Small intestine (tissue), 7 donors: ENCODE data around the gene CIB2. TPM values are rescaled to one million over a fixed set of nuclear protein-coding genes. Genes with fewer than 3 reads are reported as not detected.

Experiments used
- DNase-seq, 2 donors: peaks; one replicate each; pipeline versions ENCODE4 v3.0.0 to v3.0.0-alpha.2; 2013
- FAIRE-seq: peaks from 2 replicates; lab custom pipeline; 2012; peaks lifted over from hg19 to GRCh38; lab: Jason Lieb, UNC
- H3K27ac ChIP-seq, 3 donors: one replicate each; pipeline ENCODE4 v1.5.1; 2013; ENCODE audit warnings: low read length in 2 of 3, mild to moderate bottlenecking in 2 of 3, control low read depth in 1 of 3, inconsistent platforms in 1 of 3, low read depth in 1 of 3, moderate library complexity in 1 of 3
- H3K27me3 ChIP-seq, 3 donors: one replicate each; pipeline ENCODE4 v1.6.1; 2013; ENCODE audit warnings: low read length in 3 of 3, inconsistent platforms in 1 of 3; ENCODE audit not compliant: control insufficient read depth in 3 of 3, insufficient read depth in 3 of 3
- H3K36me3 ChIP-seq, 3 donors: one replicate each; pipeline ENCODE4 v1.6.1; 2013; ENCODE audit warnings: low read length in 3 of 3, inconsistent platforms in 1 of 3, low read depth in 1 of 3, mild to moderate bottlenecking in 1 of 3, moderate library complexity in 1 of 3; ENCODE audit not compliant: control insufficient read depth in 3 of 3, insufficient read depth in 2 of 3
- H3K4me1 ChIP-seq, 3 donors: one replicate each; pipeline ENCODE4 v1.6.1; 2013; ENCODE audit warnings: low read length in 2 of 3, inconsistent platforms in 1 of 3, low read depth in 1 of 3, mild to moderate bottlenecking in 1 of 3, moderate library complexity in 1 of 3; ENCODE audit not compliant: control insufficient read depth in 3 of 3, insufficient read depth in 2 of 3
- H3K4me3 ChIP-seq, 3 donors: one replicate each; pipeline ENCODE4 v1.5.1; 2013; ENCODE audit warnings: low read length in 3 of 3, control low read depth in 1 of 3, inconsistent platforms in 1 of 3, low read depth in 1 of 3, mild to moderate bottlenecking in 1 of 3, moderate library complexity in 1 of 3
- H3K9me3 ChIP-seq, 2 donors: one replicate each; pipeline ENCODE4 v1.6.1; 2013; ENCODE audit warnings: low read depth in 1 of 2, low read length in 1 of 2; ENCODE audit not compliant: control insufficient read depth in 2 of 2, insufficient read depth in 1 of 2
- WGBS, 3 donors: extraction: QIAGEN DNeasy Blood & Tissue Kit; methylation state at CpG; one replicate each; pipeline ENCODE4 v1.1.7; 2013; 5-methylcytosine and 5-hydroxymethylcytosine counted together
- polyA plus RNA-seq, 4 donors: library from polyadenylated mRNA; stranded (reverse) in 3 of 4; unstranded in 1 of 4; fragments of 200-250 nt in 3 of 4; fragments of 120-200 nt in 1 of 4; gene quantifications; one replicate each; pipeline versions ENCODE4 v1.2.1 to v1.2.3, GENCODE V29; 2013
- donor health status: healthy with polysubstance abuse.
- donor health status: control.
- donor health status: control.
- donor health status: Bipolar disorder and iron deficiency.
- donor health status: healthy.

CIB2 gene
- polyA plus RNA-seq, 4 donors = 12.7 to 143 (median 52.5) TPM

DNA sequence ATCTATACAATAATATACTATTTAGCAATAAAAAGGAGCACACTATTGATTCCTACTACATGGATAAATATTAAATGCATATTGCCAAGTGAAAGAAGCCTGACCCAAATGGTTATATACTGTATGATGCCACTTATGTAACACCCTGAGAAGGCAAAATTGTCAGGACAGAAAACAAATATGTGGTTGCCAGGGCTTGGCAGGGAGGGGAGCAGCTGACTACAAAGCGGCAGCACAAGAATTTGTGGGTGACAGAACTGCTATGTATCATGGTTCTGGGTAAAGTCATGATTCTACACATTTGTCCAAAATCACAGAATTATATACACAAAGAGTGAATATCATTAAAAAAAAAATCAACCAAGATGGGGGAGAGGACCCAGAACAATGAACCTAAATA is 76.3 kb downstream of the CIB2 start:
- DNase-seq (no peak), FAIRE-seq (no peak)
- H3K4me3 ChIP-seq = no peak overlapping the region
- no peak overlapping the region for H3K27ac ChIP-seq
- no peaks in the 10 kb centered on the region for H3K9me3 ChIP-seq
- 71 to 90% (median 89%) methylated on average over 1 of the region's 1 CpG for WGBS, 3 donors
- peaks cover 32 to 81% (median 60%) of the 10 kb centered on the region in 3 donors for H3K4me1 ChIP-seq
- H3K27me3 ChIP-seq = no peaks in the 10 kb centered on the region
- H3K36me3 ChIP-seq = peaks cover 0 to 27% (median 0%) of the 10 kb centered on the region in 3 donors

Other genes with a start within 250 kb of the CIB2 start
- gene TBC1D2B, start 53.7 kb downstream of the CIB2 start, polyA plus RNA-seq = 10 to 100 TPM in 2 of 4 donors, 1 to 10 TPM in 2; 7.6 to 44.4 (median 11.9) TPM
- 1 to 10 TPM; 1.7 to 3.8 (median 2.7) TPM for gene SH2D7, start 38.9 kb downstream of the CIB2 start, polyA plus RNA-seq
- gene IDH3A, start 17.9 kb upstream of the CIB2 start, polyA plus RNA-seq = 10 to 100 TPM; 85.9 to 97.5 (median 92.8) TPM
- under 1 TPM; 0.54 to 0.67 (median 0.55) TPM for gene ACSBG1, start 103.1 kb upstream of the CIB2 start, polyA plus RNA-seq
- gene DNAJA4, start 133.1 kb upstream of the CIB2 start, polyA plus RNA-seq = 10 to 100 TPM; 10.7 to 24.3 (median 15.0) TPM
- 10 to 100 TPM; 45.9 to 68.0 (median 58.6) TPM for gene SKIC8, start 168.2 kb upstream of the CIB2 start, polyA plus RNA-seq
- 10 to 100 TPM in 2 of 4 donors, not detected in 2; 10.4 to 16.0 TPM for gene CRABP1, start 208.9 kb upstream of the CIB2 start, polyA plus RNA-seq